ENCODE data around the gene DBN1.
A peak's percentile ranks its signal among the peaks of the same experiment; 100 is the strongest.
"Not testable (repeated sequence)": the region's sequence is repeated elsewhere in the genome, so short reads cannot be mapped to it uniquely, and the experiment has no call there.

The DBN1 gene

GRCh38 chr5:177427919-177428573, 45.4 kb downstream of the DBN1 start:
- DNase-seq: no peak
- intact Hi-C loops (cut with DNase I): loop anchor here (2.0 to 5.0 kb wide), 2 partner anchors 25 to 89 kb away; partner anchors contain the start of gene DDX41

GRCh38 chr5:177427211-177427822, 46.1 kb downstream of the DBN1 start:
- intact Hi-C loops (cut with DNase I): loop anchor here (2.0 to 5.0 kb wide), 2 partner anchors 25 to 90 kb away; partner anchors contain the start of gene DDX41
- DNase-seq: no peak

- intact Hi-C loops (cut with DNase I): loop anchor here (2.0 to 5.0 kb wide), 2 partner anchors 26 to 91 kb away; partner anchors contain the start of gene DDX41
- DNase-seq: peak in 12 of 42 donors; percentile 19 to 54 (median 40)
Measured at GRCh38 chr5:177426566-177427210, 46.7 kb downstream of the DBN1 start, which contains the start of gene GRK6. Gene GRK6 (plus strand): TSS chr5:177426676. CDS start chr5:177426846, 170 bp downstream.

- intact Hi-C loops (cut with DNase I): loop anchor here (2.0 to 5.0 kb wide), 2 partner anchors 27 to 91 kb away; partner anchors contain the start of gene DDX41
- peak; percentile 98 to 100 (median 100) for DNase-seq
Measured at GRCh38 chr5:177425801-177426565, 47.5 kb downstream of the DBN1 start.

- intact Hi-C loops (cut with DNase I): loop anchor here (5.0 kb wide), 1 partner anchor 92 kb away; the partner anchor contains the start of gene DDX41
- DNase-seq: no peak
Measured at GRCh38 chr5:177425196-177425800, 48.1 kb downstream of the DBN1 start.

- DNase-seq: no peak
- intact Hi-C loops (cut with DNase I): no loop called here
Measured at GRCh38 chr5:177423671-177424070, 49.8 kb downstream of the DBN1 start.

GRCh38 chr5:177421062-177421798, 52.2 kb downstream of the DBN1 start:
- intact Hi-C loops (cut with DNase I): no loop called here
- DNase-seq: no peak

- intact Hi-C loops (cut with DNase I); DNase-seq: not testable (repeated sequence)
Measured at GRCh38 chr5:177420472-177420871, 53.0 kb downstream of the DBN1 start.

GRCh38 chr5:177419046-177419445, 54.4 kb downstream of the DBN1 start:
- no peak for DNase-seq
- intact Hi-C loops (cut with DNase I): no loop called here

- intact Hi-C loops (cut with DNase I): not testable (repeated sequence)
Measured at GRCh38 chr5:177417081-177417480, 56.4 kb downstream of the DBN1 start.

GRCh38 chr5:177414481-177414880, 59.0 kb downstream of the DBN1 start:
- intact Hi-C loops (cut with DNase I): no loop called here
- peak in 4 of 42 donors; percentile 33 to 57 (median 47) for DNase-seq

More at GRCh38 chr5:177417081-177417480, 56.4 kb downstream of the DBN1 start:
- not testable (repeated sequence) for DNase-seq

GRCh38 chr5:177412603-177413233, 60.7 kb downstream of the DBN1 start:
- no peak for DNase-seq
- intact Hi-C loops (cut with DNase I): no loop called here

- intact Hi-C loops (cut with DNase I): no loop called here
Measured at GRCh38 chr5:177410575-177410974, 62.9 kb downstream of the DBN1 start.

GRCh38 chr5:177409043-177409801, 64.2 kb downstream of the DBN1 start, which contains the start of gene F12:
Gene F12 (minus strand): TSS chr5:177409564. CDS start chr5:177409527, 37 bp downstream.
- no peak for DNase-seq
- intact Hi-C loops (cut with DNase I): loop anchor here (5.0 kb wide), 1 partner anchor 43 kb away; no protein-coding TSS in a partner anchor

More at GRCh38 chr5:177410575-177410974, 62.9 kb downstream of the DBN1 start:
- DNase-seq: no peak
